ENCODE data around the gene TMEM9.
A peak's percentile ranks its signal among the peaks of the same experiment; 100 is the strongest.

Gene TMEM9

GRCh38 chr1:201154389-201155165, at the start of gene TMEM9:
TSS of gene TMEM9 (minus strand) at chr1:201154474. CDS start at chr1:201153923, 551 bp downstream.
- DNase-seq (ENCODE audit: low spot score), result peak; percentile 94

GRCh38 chr1:201198598-201198997, 44.3 kb upstream of the TMEM9 start:
- no peak for DNase-seq (ENCODE audit: low spot score)

GRCh38 chr1:201194046-201194445, 39.8 kb upstream of the TMEM9 start:
- DNase-seq (ENCODE audit: low spot score), result no peak

- DNase-seq (ENCODE audit: low spot score), result no peak
Measured at GRCh38 chr1:201192261-201192788, 38.1 kb upstream of the TMEM9 start.

GRCh38 chr1:201191653-201192260, 37.5 kb upstream of the TMEM9 start:
- DNase-seq (ENCODE audit: low spot score), result no peak

GRCh38 chr1:201190624-201191051, 36.4 kb upstream of the TMEM9 start, which contains the start of gene IGFN1:
TSS of gene IGFN1 (plus strand) at chr1:201190824. CDS start at chr1:201193294, 2,470 bp downstream.
- DNase-seq (ENCODE audit: low spot score), result no peak

- no peak for DNase-seq (ENCODE audit: low spot score)
Measured at GRCh38 chr1:201190005-201190404, 35.7 kb upstream of the TMEM9 start.

GRCh38 chr1:201189085-201189484, 34.8 kb upstream of the TMEM9 start:
- no peak for DNase-seq (ENCODE audit: low spot score)

- no peak for DNase-seq (ENCODE audit: low spot score)
Measured at GRCh38 chr1:201186192-201186591, 31.9 kb upstream of the TMEM9 start.

GRCh38 chr1:201185527-201186128, 31.4 kb upstream of the TMEM9 start:
- DNase-seq (ENCODE audit: low spot score), result no peak

GRCh38 chr1:201185123-201185453, 30.8 kb upstream of the TMEM9 start:
- no peak for DNase-seq (ENCODE audit: low spot score)

GRCh38 chr1:201184307-201185122, 30.2 kb upstream of the TMEM9 start:
- peak; percentile 27 for DNase-seq (ENCODE audit: low spot score)

GRCh38 chr1:201183753-201184152, 29.5 kb upstream of the TMEM9 start:
- DNase-seq (ENCODE audit: low spot score), result no peak

- DNase-seq (ENCODE audit: low spot score), result no peak
Measured at GRCh38 chr1:201183209-201183608, 28.9 kb upstream of the TMEM9 start.

- DNase-seq (ENCODE audit: low spot score), result no peak
Measured at GRCh38 chr1:201181726-201182125, 27.5 kb upstream of the TMEM9 start.

- DNase-seq (ENCODE audit: low spot score), result no peak
Measured at GRCh38 chr1:201181323-201181722, 27.0 kb upstream of the TMEM9 start.

- DNase-seq (ENCODE audit: low spot score), result no peak
Measured at GRCh38 chr1:201180901-201181300, 26.6 kb upstream of the TMEM9 start.

- DNase-seq (ENCODE audit: low spot score), result no peak
Measured at GRCh38 chr1:201180141-201180540, 25.9 kb upstream of the TMEM9 start.

- DNase-seq (ENCODE audit: low spot score), result no peak
Measured at GRCh38 chr1:201178718-201179117, 24.4 kb upstream of the TMEM9 start.

GRCh38 chr1:201176940-201177339, 22.7 kb upstream of the TMEM9 start:
- peak; percentile 7 for DNase-seq (ENCODE audit: low spot score)

GRCh38 chr1:201175820-201176500, 21.7 kb upstream of the TMEM9 start:
- no peak for DNase-seq (ENCODE audit: low spot score)

GRCh38 chr1:201173736-201174135, 19.5 kb upstream of the TMEM9 start:
- no peak for DNase-seq (ENCODE audit: low spot score)

Measured in LoVo (cell line).